ENCODE measurements around the gene KCNIP1. TPM values are rescaled to one million over a fixed set of nuclear protein-coding genes. Genes with fewer than 3 reads are reported as not detected.

Gene KCNIP1
- total and polyA plus RNA-seq, 9 of the 15 experiments (the other 6 are each of a cell fraction or from before 2014, with no cell fraction given): not detected

GRCh38 chr5:170579601-170580000 is 75.8 kb downstream of the KCNIP1 start:
- ChIA-PET POLR2A (no interaction called here), CTCF (ENCODE audit: low intra/inter-chr PET ratio) (no interaction called here)
- H2AFZ ChIP-seq (ENCODE audit: low read depth, low read length): no peak overlapping the region
- FAIRE-seq: no peak
- H3K9me3 ChIP-seq (replicated peaks; ENCODE audit: control insufficient read depth, insufficient read depth, low read depth, low read length): no peaks in the 10 kb centered on the region; the same call in 1 of the 2 replicates
- no peak overlapping the region for H3K4me3 ChIP-seq
- no peaks in the 10 kb centered on the region for H3K36me3 ChIP-seq (ENCODE audit: control insufficient read depth, insufficient read depth, low read length)
- no peaks in the 10 kb centered on the region for H3K9me1 ChIP-seq (ENCODE audit: control insufficient read depth, insufficient read depth, low read length)
- in situ Hi-C loops (cut with MboI): no loop called here
- H4K20me1 ChIP-seq (replicated peaks; ENCODE audit: control insufficient read depth, insufficient read depth, low read length): no peaks in the 10 kb centered on the region
- no peaks in the 10 kb centered on the region for H3K27me3 ChIP-seq (ENCODE audit: control insufficient read depth in 2 of 2, insufficient read depth in 2 of 2, low read length in 2 of 2)
- TF ChIP-seq U2AF1 (optimal IDR thresholded peaks at IDR 0.05; ENCODE audit: low read depth, low read length): no peak
- H3K4me2 ChIP-seq (ENCODE audit: insufficient read depth, low read length): no peak overlapping the region
- no peak overlapping the region for H3K9ac ChIP-seq (ENCODE audit: insufficient read depth in 1 of 2, low read depth in 2 of 2, low read length in 2 of 2)
- no peak overlapping the region for H3K27ac ChIP-seq (ENCODE audit: extremely low read depth, low read depth, low read length)
- WGBS (ENCODE audit: insufficient coverage, low coverage, missing lambda C conversion rate): 0% methylated on average over 3 of the region's 3 CpGs
- no peaks in the 10 kb centered on the region for H3K79me2 ChIP-seq (ENCODE audit: control insufficient read depth, insufficient read depth, low read length)
- ATAC-seq: no peak
- no peak for DNase-seq (ENCODE audit: extremely low read depth in 1 of 4, low spot score in 3 of 4)
- intact Hi-C loops (cut with micrococcal nuclease): no loop called here
- BruUV-seq (replicated peaks): no TSS peak
- H3K4me1 ChIP-seq (replicated peaks in 1 of 2; ENCODE audit: control insufficient read depth in 2 of 2, insufficient read depth in 2 of 2, low read length in 2 of 2): no peaks in the 10 kb centered on the region

GRCh38 chr5:170581211-170581610 is 77.4 kb downstream of the KCNIP1 start:
- no peak overlapping the region for H3K4me2 ChIP-seq (ENCODE audit: insufficient read depth, low read length)
- FAIRE-seq (no peak), DNase-seq (ENCODE audit: extremely low read depth in 1 of 4, low spot score in 3 of 4) (no peak), ATAC-seq (no peak)
- no peaks in the 10 kb centered on the region for H3K9me1 ChIP-seq (ENCODE audit: control insufficient read depth, insufficient read depth, low read length)
- TF ChIP-seq PKNOX1 (IDR thresholded peaks at IDR 0.05) (no peak), STAT5A (IDR thresholded peaks at IDR 0.05; ENCODE audit: borderline replicate concordance, low read length) (no peak), ZBTB17 (CRISPR knock-in tag; IDR thresholded peaks at IDR 0.05) (no peak), MECOM (CRISPR knock-in tag; IDR thresholded peaks at IDR 0.05) (no peak), ZNF592 (IDR thresholded peaks at IDR 0.05) (no peak), CBFA2T3 (IDR thresholded peaks at IDR 0.05) (no peak), CSDE1 (IDR thresholded peaks at IDR 0.05) (no peak), CBX3 (IDR thresholded peaks at IDR 0.05; ENCODE audit: borderline replicate concordance in 1 of 2, low read length in 2 of 2) (no peak), ZBTB8A (IDR thresholded peaks at IDR 0.05; ENCODE audit: partially characterized antibody) (no peak), MTA3 (IDR thresholded peaks at IDR 0.05; ENCODE audit: borderline replicate concordance) (no peak)
- no peak overlapping the region for H2AFZ ChIP-seq (ENCODE audit: low read depth, low read length)
- BruUV-seq (replicated peaks): no TSS peak
- no peaks in the 10 kb centered on the region for H3K36me3 ChIP-seq (ENCODE audit: control insufficient read depth, insufficient read depth, low read length)
- no peaks in the 10 kb centered on the region; a peak in 1 of 5 replicates for H3K4me1 ChIP-seq (replicated peaks in 1 of 2; ENCODE audit: control insufficient read depth in 2 of 2, insufficient read depth in 2 of 2, low read length in 2 of 2)
- H3K4me3 ChIP-seq: no peak overlapping the region
- in situ Hi-C loops (cut with MboI) (no loop called here), intact Hi-C loops (cut with micrococcal nuclease) (no loop called here)
- ChIA-PET POLR2A (interaction anchor here (0.6 to 1.0 kb wide), 3 partner anchors 11 to 1047 kb away, joined by 3 to 4 read pairs (median 4); no protein-coding TSS in a partner anchor), CTCF (ENCODE audit: low intra/inter-chr PET ratio) (no interaction called here)
- 0% methylated on average over 1 of the region's 1 CpG for WGBS (ENCODE audit: insufficient coverage, low coverage, missing lambda C conversion rate)
- H3K27ac ChIP-seq (ENCODE audit: extremely low read depth, low read depth, low read length): no peak overlapping the region
- H3K9ac ChIP-seq (ENCODE audit: insufficient read depth in 1 of 2, low read depth in 2 of 2, low read length in 2 of 2): no peak overlapping the region
- H3K79me2 ChIP-seq (ENCODE audit: control insufficient read depth, insufficient read depth, low read length): no peaks in the 10 kb centered on the region
- H4K20me1 ChIP-seq (replicated peaks; ENCODE audit: control insufficient read depth, insufficient read depth, low read length): no peaks in the 10 kb centered on the region
- H3K27me3 ChIP-seq (ENCODE audit: control insufficient read depth in 2 of 2, insufficient read depth in 2 of 2, low read length in 2 of 2): no peaks in the 10 kb centered on the region
- H3K9me3 ChIP-seq (replicated peaks; ENCODE audit: control insufficient read depth, insufficient read depth, low read depth, low read length): no peaks in the 10 kb centered on the region; the same call in 1 of the 2 replicates
